Lower leg skin (tissue), 3 donors: ENCODE measurements around the gene SLC35B2.

Experiments used
- POLR2A ChIP-seq, 2 donors: fragments of 450-650 bp; IDR thresholded peaks; one replicate each; pipeline ENCODE4 v1.6.1; 2016 to 2017; ENCODE audit warnings: antibody characterized with exemption in 2 of 2, mild to moderate bottlenecking in 1 of 2, moderate library complexity in 1 of 2
- TF ChIP-seq, protein P1 (sequence below), 3 donors: fragments of 450-650 bp; IDR thresholded peaks; one replicate each; pipeline ENCODE4 v1.5.1; 2016; ENCODE audit warnings: antibody characterized with exemption in 3 of 3, mild to moderate bottlenecking in 3 of 3, moderate library complexity in 2 of 3

DNA sequence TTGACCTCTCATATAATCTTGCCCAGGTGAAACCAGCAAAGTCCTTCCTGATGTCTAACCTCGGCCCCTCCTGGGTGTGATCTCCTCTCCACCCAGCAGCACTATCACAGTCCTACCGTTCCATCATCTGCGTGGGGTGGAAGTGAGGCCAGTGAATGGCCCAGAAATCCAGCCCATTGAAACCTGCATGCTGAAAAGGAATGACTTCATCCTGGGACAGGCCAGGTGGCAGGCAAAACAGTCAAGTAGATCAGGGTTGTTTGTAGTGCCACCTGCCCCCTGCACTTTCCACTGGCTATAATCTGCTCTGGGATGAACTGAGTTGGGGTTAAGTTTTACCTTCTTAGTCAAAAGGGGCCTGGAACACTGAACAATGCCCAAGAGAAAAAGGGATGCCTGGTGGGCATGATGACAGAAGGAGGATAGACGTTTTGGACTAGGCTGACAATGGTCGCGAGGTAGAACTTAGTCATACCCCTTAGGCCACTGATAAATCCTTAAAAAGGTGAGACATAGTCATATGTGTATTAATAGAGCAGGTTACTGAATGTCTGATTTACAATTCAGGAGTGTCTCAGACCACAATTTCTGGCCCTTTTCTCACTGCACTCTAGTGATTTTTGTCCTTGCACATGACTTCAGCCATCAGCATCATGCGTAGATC is 18.5 kb downstream of the SLC35B2 start:
- TF ChIP-seq POLR2A (IDR thresholded peaks at IDR 0.05), result no peak
- TF ChIP-seq, protein P1, sequence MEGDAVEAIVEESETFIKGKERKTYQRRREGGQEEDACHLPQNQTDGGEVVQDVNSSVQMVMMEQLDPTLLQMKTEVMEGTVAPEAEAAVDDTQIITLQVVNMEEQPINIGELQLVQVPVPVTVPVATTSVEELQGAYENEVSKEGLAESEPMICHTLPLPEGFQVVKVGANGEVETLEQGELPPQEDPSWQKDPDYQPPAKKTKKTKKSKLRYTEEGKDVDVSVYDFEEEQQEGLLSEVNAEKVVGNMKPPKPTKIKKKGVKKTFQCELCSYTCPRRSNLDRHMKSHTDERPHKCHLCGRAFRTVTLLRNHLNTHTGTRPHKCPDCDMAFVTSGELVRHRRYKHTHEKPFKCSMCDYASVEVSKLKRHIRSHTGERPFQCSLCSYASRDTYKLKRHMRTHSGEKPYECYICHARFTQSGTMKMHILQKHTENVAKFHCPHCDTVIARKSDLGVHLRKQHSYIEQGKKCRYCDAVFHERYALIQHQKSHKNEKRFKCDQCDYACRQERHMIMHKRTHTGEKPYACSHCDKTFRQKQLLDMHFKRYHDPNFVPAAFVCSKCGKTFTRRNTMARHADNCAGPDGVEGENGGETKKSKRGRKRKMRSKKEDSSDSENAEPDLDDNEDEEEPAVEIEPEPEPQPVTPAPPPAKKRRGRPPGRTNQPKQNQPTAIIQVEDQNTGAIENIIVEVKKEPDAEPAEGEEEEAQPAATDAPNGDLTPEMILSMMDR (IDR thresholded peaks at IDR 0.05), result no peak
